ENCODE data around the gene CP. TPM values are rescaled to one million over a fixed set of nuclear protein-coding genes. Genes with fewer than 3 reads are reported as not detected.

The CP gene
- total and polyA plus RNA-seq, 2 experiments from 2014 or later, result 2.8 to 3.6 TPM

GRCh38 chr3:149167898-149168297, 53.7 kb downstream of the CP start:
- no peaks in the 10 kb centered on the region for H3F3A ChIP-seq (replicated peaks; ENCODE audit: low read depth)
- H3K4me2 ChIP-seq, result no peak overlapping the region
- DNase-seq (ENCODE audit: low spot score), result no peak
- no peak overlapping the region for H2AFZ ChIP-seq
- no peaks in the 10 kb centered on the region for H3K79me2 ChIP-seq (replicated peaks; ENCODE audit: insufficient read depth)
- no peaks in the 10 kb centered on the region for H3K4me1 ChIP-seq (ENCODE audit: insufficient read depth)
- no peaks in the 10 kb centered on the region for H4K20me1 ChIP-seq (replicated peaks; ENCODE audit: insufficient read depth)
- H3K27me3 Mint-ChIP-seq (ENCODE audit: insufficient read depth, low read depth, poor library complexity), result no peaks in the 10 kb centered on the region
- H3K36me3 Mint-ChIP-seq (ENCODE audit: low read depth), result peaks cover 88% of the 10 kb centered on the region
- H3K9me2 ChIP-seq (ENCODE audit: insufficient read depth), result no peaks in the 10 kb centered on the region
- H3K27ac ChIP-seq (ENCODE audit: low read depth), result no peak overlapping the region
- no peak overlapping the region for H3K27ac Mint-ChIP-seq
- TF ChIP-seq REST (IDR thresholded peaks at IDR 0.05; ENCODE audit: unreplicated experiment) (no peak), EZH2 (IDR thresholded peaks at IDR 0.05; ENCODE audit: low read depth, unreplicated experiment) (no peak), NANOG (IDR thresholded peaks at IDR 0.05; ENCODE audit: borderline replicate concordance) (no peak), CREB1 (CRISPR knock-in tag; IDR thresholded peaks at IDR 0.05; ENCODE audit: low read depth) (no peak), JUNB (IDR thresholded peaks at IDR 0.05; ENCODE audit: unreplicated experiment) (no peak), EZH2phosphoT487 (IDR thresholded peaks at IDR 0.05; ENCODE audit: unreplicated experiment) (no peak), ZNF114 (CRISPR knock-in tag; IDR thresholded peaks at IDR 0.05) (no peak), POLR2AphosphoS5 (IDR thresholded peaks at IDR 0.05; ENCODE audit: low read depth) (no peak), ZNF462 (CRISPR knock-in tag; IDR thresholded peaks at IDR 0.05) (no peak), ZNF331 (CRISPR knock-in tag; IDR thresholded peaks at IDR 0.05; ENCODE audit: low read depth) (no peak), STAT1 (IDR thresholded peaks at IDR 0.05; ENCODE audit: unreplicated experiment) (no peak)
- TF ChIP-seq, protein P1, sequence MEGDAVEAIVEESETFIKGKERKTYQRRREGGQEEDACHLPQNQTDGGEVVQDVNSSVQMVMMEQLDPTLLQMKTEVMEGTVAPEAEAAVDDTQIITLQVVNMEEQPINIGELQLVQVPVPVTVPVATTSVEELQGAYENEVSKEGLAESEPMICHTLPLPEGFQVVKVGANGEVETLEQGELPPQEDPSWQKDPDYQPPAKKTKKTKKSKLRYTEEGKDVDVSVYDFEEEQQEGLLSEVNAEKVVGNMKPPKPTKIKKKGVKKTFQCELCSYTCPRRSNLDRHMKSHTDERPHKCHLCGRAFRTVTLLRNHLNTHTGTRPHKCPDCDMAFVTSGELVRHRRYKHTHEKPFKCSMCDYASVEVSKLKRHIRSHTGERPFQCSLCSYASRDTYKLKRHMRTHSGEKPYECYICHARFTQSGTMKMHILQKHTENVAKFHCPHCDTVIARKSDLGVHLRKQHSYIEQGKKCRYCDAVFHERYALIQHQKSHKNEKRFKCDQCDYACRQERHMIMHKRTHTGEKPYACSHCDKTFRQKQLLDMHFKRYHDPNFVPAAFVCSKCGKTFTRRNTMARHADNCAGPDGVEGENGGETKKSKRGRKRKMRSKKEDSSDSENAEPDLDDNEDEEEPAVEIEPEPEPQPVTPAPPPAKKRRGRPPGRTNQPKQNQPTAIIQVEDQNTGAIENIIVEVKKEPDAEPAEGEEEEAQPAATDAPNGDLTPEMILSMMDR (conservative IDR thresholded peaks at IDR 0.05; ENCODE audit: low read depth in 2 of 2), result no peak
- TF ChIP-seq, protein P2, sequence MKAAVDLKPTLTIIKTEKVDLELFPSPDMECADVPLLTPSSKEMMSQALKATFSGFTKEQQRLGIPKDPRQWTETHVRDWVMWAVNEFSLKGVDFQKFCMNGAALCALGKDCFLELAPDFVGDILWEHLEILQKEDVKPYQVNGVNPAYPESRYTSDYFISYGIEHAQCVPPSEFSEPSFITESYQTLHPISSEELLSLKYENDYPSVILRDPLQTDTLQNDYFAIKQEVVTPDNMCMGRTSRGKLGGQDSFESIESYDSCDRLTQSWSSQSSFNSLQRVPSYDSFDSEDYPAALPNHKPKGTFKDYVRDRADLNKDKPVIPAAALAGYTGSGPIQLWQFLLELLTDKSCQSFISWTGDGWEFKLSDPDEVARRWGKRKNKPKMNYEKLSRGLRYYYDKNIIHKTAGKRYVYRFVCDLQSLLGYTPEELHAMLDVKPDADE (IDR thresholded peaks at IDR 0.05), result no peak
- no peak for ATAC-seq
- H3K4me1 Mint-ChIP-seq, result no peaks in the 10 kb centered on the region
- H3K27me3 ChIP-seq (ENCODE audit: insufficient read depth), result no peaks in the 10 kb centered on the region
- peaks cover 48% of the 10 kb centered on the region for H3K36me3 ChIP-seq (ENCODE audit: insufficient read depth)
- no peak overlapping the region for H3K4me3 ChIP-seq
- no peaks in the 10 kb centered on the region for H3K9me3 Mint-ChIP-seq
- no peak overlapping the region for H3K4me3 Mint-ChIP-seq
